Ishikawa (cell line): ENCODE results near the gene CLN3.

Source experiments
- CEBPB ChIP-seq: IDR thresholded peaks from 2 replicates; pipeline ENCODE4 v1.6.1; 2012
- CREB1 ChIP-seq: IDR thresholded peaks from 2 replicates; pipeline ENCODE4 v1.6.1; 2012; ENCODE audit warnings: low read depth
- EGR1 ChIP-seq: IDR thresholded peaks from 2 replicates; pipeline ENCODE4 v1.6.1; 2012
- EP300 ChIP-seq: IDR thresholded peaks from 2 replicates; pipeline ENCODE4 v1.6.1; 2012; ENCODE audit warnings: borderline replicate concordance
- FOXM1 ChIP-seq: IDR thresholded peaks from 2 replicates; pipeline ENCODE4 v1.6.1; 2012; ENCODE audit warnings: low read depth, borderline replicate concordance
- NFIC ChIP-seq: IDR thresholded peaks from 2 replicates; pipeline ENCODE4 v1.6.1; 2012
- RAD21 ChIP-seq: IDR thresholded peaks from 2 replicates; pipeline ENCODE4 v1.6.1; 2012; ENCODE audit warnings: low read depth
- TAF1 ChIP-seq: IDR thresholded peaks from 2 replicates; pipeline ENCODE4 v1.6.1; 2012; ENCODE audit warnings: low read depth, mild to moderate bottlenecking
- TCF12 ChIP-seq: IDR thresholded peaks from 2 replicates; pipeline ENCODE4 v1.6.1; 2012; ENCODE audit warnings: low read depth
- TEAD4 ChIP-seq: IDR thresholded peaks from 2 replicates; pipeline ENCODE4 v1.6.1; 2012
- YY1 ChIP-seq: IDR thresholded peaks from 2 replicates; pipeline ENCODE4 v1.6.1; 2012; ENCODE audit warnings: low read depth
- ZBTB7A ChIP-seq: IDR thresholded peaks from 2 replicates; pipeline ENCODE4 v1.6.1; 2012; ENCODE audit warnings: low read depth
- TF ChIP-seq, protein P1 (sequence below): IDR thresholded peaks from 2 replicates; pipeline ENCODE4 v1.6.1; 2012
- TF ChIP-seq, protein P2 (sequence below): IDR thresholded peaks from 2 replicates; pipeline ENCODE4 v1.6.1; 2012; ENCODE audit warnings: low read depth, mild to moderate bottlenecking
- TF ChIP-seq, protein P3 (sequence below): IDR thresholded peaks from 2 replicates; pipeline ENCODE4 v1.6.1; 2012

CLN3 gene

DNA sequence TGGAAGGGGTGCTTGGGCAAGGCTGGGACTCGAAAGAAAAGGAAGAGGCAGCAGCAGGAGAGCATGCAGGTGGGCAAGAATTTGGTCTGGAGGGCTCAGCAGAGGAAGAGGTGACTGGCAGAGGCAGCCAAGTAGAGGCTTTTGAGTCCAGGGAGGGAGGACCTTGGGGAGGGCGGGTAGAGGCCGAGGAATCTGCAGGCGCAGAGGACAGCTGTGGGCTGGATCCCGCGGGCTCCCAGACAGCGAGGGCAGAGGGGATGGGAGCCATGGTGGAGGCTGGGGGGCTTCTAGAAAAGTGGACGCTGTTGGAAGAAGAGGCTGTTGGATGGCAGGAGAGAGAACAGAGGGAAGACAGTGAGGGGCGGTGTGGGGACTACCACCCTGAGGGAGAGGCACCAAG lies 5.5 kb upstream of the CLN3 start:
- TF ChIP-seq EGR1, result no peak
- no peak for TF ChIP-seq CREB1
- TF ChIP-seq, protein P1, sequence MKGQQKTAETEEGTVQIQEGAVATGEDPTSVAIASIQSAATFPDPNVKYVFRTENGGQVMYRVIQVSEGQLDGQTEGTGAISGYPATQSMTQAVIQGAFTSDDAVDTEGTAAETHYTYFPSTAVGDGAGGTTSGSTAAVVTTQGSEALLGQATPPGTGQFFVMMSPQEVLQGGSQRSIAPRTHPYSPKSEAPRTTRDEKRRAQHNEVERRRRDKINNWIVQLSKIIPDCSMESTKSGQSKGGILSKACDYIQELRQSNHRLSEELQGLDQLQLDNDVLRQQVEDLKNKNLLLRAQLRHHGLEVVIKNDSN, result no peak
- no peak for TF ChIP-seq FOXM1

DNA sequence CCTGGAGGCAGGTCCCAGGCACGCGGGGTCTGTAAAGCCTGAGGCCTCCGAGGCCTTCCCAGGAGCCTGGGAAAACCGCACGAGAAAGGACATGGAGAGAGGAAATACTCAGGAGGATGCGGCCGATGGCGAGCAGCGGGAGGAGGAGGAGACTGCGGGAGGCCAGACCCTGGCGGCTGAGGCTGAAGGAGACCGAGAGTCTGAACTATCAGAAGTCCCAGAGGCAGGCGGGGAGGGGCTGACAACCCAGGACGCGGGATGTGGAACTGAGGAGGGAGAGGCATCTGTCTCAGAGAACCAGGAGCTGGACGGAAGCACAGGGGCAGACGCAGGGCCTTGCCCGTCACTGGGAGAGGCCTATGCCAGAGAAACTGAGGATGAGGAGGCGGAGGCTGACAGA lies 5.0 kb upstream of the CLN3 start:
- TF ChIP-seq, protein P1, result no peak
- no peak for TF ChIP-seq CREB1
- TF ChIP-seq TAF1, result no peak
- TF ChIP-seq EGR1, result no peak

DNA sequence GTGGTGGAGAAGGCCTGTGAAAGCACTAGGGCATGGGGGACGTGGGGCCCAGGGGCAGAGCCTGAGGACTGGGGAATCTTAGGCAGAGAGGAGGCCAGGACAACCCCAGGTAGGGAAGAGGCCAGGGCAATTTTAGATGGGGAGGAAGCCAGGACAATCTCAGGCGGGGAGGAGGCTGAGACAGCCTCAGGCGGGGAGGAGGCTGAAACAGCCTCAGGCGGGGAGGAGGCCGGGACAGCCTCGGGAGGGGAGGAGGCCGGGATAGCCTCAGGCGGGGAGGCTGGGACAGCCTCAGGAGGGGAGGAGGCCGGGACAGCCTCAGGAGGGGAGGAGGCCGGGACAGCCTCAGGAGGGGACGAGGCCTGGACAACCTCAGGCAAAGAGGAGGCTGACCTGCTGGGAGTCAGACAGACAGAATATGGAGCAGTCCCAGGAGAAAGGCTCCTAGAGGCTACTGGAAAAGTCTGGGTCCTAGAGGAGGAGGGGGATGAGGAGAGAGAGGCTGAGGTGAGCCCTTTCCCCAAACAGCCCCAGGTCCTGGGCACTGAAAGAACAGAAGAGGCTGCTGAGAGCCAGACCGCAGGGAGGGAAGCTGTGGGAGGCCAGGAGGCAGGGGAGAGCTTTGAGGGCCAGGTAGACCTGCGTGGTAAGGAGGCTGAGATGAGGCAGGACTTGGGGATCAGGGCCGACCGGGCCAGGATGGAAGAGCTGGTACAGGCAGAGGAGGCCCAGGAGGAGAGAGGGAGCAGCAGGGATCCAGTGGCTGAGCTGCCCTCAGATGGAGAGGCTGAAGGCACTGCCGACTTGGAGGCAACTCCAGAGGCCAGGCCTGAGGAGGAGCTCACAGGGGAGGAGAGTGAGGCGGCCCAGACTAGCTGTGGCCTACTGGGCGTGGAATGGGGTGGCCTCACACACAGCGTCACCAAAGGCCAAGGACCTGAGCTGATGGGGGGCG lies 4.2 kb upstream of the CLN3 start:
- TF ChIP-seq, protein P1, result no peak
- TF ChIP-seq, protein P2, sequence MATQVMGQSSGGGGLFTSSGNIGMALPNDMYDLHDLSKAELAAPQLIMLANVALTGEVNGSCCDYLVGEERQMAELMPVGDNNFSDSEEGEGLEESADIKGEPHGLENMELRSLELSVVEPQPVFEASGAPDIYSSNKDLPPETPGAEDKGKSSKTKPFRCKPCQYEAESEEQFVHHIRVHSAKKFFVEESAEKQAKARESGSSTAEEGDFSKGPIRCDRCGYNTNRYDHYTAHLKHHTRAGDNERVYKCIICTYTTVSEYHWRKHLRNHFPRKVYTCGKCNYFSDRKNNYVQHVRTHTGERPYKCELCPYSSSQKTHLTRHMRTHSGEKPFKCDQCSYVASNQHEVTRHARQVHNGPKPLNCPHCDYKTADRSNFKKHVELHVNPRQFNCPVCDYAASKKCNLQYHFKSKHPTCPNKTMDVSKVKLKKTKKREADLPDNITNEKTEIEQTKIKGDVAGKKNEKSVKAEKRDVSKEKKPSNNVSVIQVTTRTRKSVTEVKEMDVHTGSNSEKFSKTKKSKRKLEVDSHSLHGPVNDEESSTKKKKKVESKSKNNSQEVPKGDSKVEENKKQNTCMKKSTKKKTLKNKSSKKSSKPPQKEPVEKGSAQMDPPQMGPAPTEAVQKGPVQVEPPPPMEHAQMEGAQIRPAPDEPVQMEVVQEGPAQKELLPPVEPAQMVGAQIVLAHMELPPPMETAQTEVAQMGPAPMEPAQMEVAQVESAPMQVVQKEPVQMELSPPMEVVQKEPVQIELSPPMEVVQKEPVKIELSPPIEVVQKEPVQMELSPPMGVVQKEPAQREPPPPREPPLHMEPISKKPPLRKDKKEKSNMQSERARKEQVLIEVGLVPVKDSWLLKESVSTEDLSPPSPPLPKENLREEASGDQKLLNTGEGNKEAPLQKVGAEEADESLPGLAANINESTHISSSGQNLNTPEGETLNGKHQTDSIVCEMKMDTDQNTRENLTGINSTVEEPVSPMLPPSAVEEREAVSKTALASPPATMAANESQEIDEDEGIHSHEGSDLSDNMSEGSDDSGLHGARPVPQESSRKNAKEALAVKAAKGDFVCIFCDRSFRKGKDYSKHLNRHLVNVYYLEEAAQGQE, result no peak
- TF ChIP-seq NFIC (no peak), TAF1 (no peak), TCF12 (no peak), TEAD4 (no peak), ZBTB7A (no peak), FOXM1 (no peak), EP300 (no peak), CEBPB (no peak), YY1 (no peak), CREB1 (no peak), RAD21 (no peak), EGR1 (no peak)
- TF ChIP-seq, protein P3, sequence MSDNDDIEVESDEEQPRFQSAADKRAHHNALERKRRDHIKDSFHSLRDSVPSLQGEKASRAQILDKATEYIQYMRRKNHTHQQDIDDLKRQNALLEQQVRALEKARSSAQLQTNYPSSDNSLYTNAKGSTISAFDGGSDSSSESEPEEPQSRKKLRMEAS, result no peak

DNA sequence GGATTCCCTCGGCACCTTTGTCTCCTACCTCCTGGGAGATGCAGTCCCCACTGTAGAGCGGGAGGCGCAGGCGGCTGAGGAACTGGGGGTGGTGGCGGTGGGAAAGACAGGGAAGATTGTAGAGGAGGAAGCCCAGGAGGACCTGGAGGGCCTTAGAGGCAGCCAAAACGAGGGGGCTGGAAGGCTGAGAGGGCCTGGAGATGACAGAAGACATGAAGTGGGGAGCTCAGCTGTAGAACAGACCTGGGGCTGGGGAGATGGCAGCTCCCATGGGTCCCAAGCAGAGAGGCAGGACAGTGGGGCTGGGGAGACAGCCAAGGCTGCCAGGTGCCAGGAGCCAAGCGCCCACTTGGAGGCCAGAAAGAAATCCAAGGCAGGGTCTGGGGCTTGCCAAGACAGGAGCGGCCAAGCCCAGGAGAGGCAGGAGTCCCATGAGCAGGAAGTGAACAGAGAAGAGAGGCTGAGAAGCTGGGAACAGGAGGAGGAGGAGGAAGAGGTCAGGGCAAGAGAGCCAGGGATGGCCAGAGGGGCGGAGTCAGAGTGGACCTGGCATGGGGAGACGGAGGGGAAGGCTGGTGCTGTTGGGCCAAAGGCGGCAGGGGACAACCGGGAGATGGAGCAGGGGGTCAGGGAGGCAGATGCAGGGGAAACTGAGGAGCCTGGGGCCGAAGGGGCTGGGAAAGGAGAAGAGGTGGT lies 3.4 kb upstream of the CLN3 start:
- TF ChIP-seq YY1 (no peak), EGR1 (no peak), EP300 (no peak), ZBTB7A (no peak), CEBPB (no peak), CREB1 (no peak)
- TF ChIP-seq, protein P2, result no peak
- TF ChIP-seq, protein P1, result no peak
- TF ChIP-seq, protein P3, result no peak
